Adrenal gland (tissue), 12 donors: Measurements from ENCODE around the gene YTHDF1. TPM values are rescaled to one million over a fixed set of nuclear protein-coding genes. Genes with fewer than 3 reads are reported as not detected.

Source experiments
- DNase-seq, 7 donors: peaks; one replicate each; pipeline ENCODE4 v3.0.0-alpha.2; 2019 to 2020
- H3K27ac ChIP-seq, 5 donors: fragments of 200-600 bp; sonication (generic) in 4 of 5; 1 replicate in 3 of 5; 2 replicates in 2 of 5; pipeline versions ENCODE4 v1.5.1 to v1.8.0; 2016 to 2020; ENCODE audit warnings: mild to moderate bottlenecking in 1 of 5
- H3K27me3 ChIP-seq: fragments of 200-600 bp; 2 replicates; pipeline ENCODE4 v1.8.0; 2021
- H3K36me3 ChIP-seq, 2 donors: fragments of 200-600 bp; replicated peaks in 1 of 2; 1 replicate in 1 of 2; 2 replicates in 1 of 2; pipeline versions ENCODE4 v1.5.1 to v1.8.0; 2018 to 2022
- H3K4me1 ChIP-seq, 2 donors: fragments of 200-600 bp; replicated peaks in 1 of 2; 1 replicate in 1 of 2; 2 replicates in 1 of 2; pipeline versions ENCODE4 v1.5.1 to v1.8.0; 2018 to 2021
- H3K4me3 ChIP-seq, 4 donors: fragments of 200-600 bp; sonication (generic) in 3 of 4; one replicate each; pipeline ENCODE4 v1.5.1; 2016 to 2018
- H3K9me3 ChIP-seq, 3 donors: fragments of 200-600 bp; sonication (generic) in 1 of 3; replicated peaks in 1 of 3; 1 replicate in 2 of 3; 2 replicates in 1 of 3; pipeline versions ENCODE4 v1.5.1 to v1.8.0; 2016 to 2021
- POLR2A ChIP-seq, 2 donors: fragments of 450-650 bp; IDR thresholded peaks; one replicate each; pipeline ENCODE4 v1.6.1; 2017; ENCODE audit warnings: antibody characterized with exemption in 2 of 2, mild to moderate bottlenecking in 2 of 2, moderate library complexity in 1 of 2
- WGBS, 4 donors: extraction: QIAGEN DNeasy Blood & Tissue Kit in 2 of 4; methylation state at CpG; one replicate each; pipeline versions ENCODE4 v1.1.5 to v1.1.7; 2013 to 2017; 5-methylcytosine and 5-hydroxymethylcytosine counted together
- intact Hi-C, 2 donors: fragments of 100-400 bp; cut with DNase I; formaldehyde crosslinking; loops; one replicate each; pipeline versions ENCODE4 v1.14.1 to v1.15.0; 2022 to 2023
- polyA plus RNA-seq, 3 donors: library from polyadenylated mRNA; stranded (reverse); fragments of 200-250 nt in 2 of 3; fragments of 350-450 nt in 1 of 3; fragmentation: Illumina TruSeq in 1 of 3; extraction: RNeasy Lipid Tissue Mini Kit (QIAGEN cat#74804) in 1 of 3; gene quantifications; one replicate each; pipeline ENCODE4 v1.2.3, GENCODE V29; 2013 to 2014
- total RNA-seq, 9 donors: library from RNA; depleted of rRNA in 4 of 9; stranded (reverse); fragments of >200 nt in 4 of 9; fragments of 120-200 nt in 1 of 9; fragmentation: NEBNext Ultra II Directional in 1 of 9; extraction: Animal tissue kit (Norgen Biotek cat#: 25700) in 1 of 9; gene quantifications; one replicate each; pipeline versions ENCODE4 v1.1.0 to v1.2.4, GENCODE V29; 2013 to 2023
- TF ChIP-seq, protein P1 (sequence below), 6 experiments: fragments of 450-650 bp in 4 of 6; fragments of 200-600 bp in 2 of 6; sonication (generic) in 1 of 6; IDR thresholded peaks; 1 replicate in 5 of 6; 2 replicates in 1 of 6; pipeline versions ENCODE4 v1.5.1 to v1.8.0; 2016 to 2021; ENCODE audit warnings: antibody characterized with exemption in 6 of 6, mild to moderate bottlenecking in 2 of 6, moderate library complexity in 1 of 6
- donor health status: healthy with polysubstance abuse.
- donor health status: Bipolar disorder and iron deficiency.
- donor health status: DM: yes; HTN: yes; CAD: no.
- donor health status: DM: no; HTN: no; CAD: no.
- donor health status: DM: no; HTN: no; CAD: no.
- donor health status: DM: yes; HTN: yes; CAD: no.

The YTHDF1 gene
- total and polyA plus RNA-seq, 12 donors, result 18.1 to 41.9 (median 32.5) TPM

DNA sequence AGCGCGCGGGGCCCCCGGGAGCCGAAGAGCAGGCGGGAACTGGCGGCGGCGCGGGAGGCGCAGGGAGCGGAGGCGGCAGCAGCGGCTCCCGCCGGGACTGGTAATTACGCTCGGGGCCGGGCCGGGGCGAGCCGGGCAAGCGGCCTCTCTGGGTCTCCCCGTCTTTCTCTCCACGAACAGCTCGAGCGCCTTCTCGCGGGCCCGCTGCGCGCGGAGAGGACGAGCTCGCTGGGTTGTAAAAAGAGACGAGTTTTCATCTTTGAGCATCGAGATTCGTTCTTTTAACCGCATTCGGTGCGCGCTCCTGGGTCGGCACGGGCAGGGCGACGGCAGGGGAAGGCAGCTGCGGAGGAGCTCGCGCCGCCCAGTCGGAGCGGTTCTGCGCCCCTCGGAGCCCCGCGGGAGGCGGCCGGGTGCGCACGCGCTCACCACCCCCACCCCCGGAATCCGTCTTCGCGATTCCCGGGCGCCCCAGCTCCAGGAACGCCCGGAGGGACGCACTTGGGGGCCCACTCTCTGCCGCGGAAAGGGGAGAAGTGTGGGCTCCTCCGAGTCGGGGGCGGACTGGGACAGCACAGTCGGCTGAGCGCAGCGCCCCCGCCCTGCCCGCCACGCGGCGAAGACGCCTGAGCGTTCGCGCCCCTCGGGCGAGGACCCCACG lies 38.0 kb downstream of the YTHDF1 start:
- Histone ChIP-seq H3K9me3 (no peaks in the 10 kb centered on the region), H3K27ac (no peak overlapping the region), H3K27me3 (peaks cover 90% of the 10 kb centered on the region), H3K4me3 (no peak overlapping the region), H3K4me1 (peaks cover 0 to 20% of the 10 kb centered on the region in 2 donors), H3K36me3 (no peaks in the 10 kb centered on the region)
- WGBS, 4 donors, result 0 to 2% (median 1%) methylated on average over 21 to 90 of the region's 90 CpGs
- TF ChIP-seq, protein P1, sequence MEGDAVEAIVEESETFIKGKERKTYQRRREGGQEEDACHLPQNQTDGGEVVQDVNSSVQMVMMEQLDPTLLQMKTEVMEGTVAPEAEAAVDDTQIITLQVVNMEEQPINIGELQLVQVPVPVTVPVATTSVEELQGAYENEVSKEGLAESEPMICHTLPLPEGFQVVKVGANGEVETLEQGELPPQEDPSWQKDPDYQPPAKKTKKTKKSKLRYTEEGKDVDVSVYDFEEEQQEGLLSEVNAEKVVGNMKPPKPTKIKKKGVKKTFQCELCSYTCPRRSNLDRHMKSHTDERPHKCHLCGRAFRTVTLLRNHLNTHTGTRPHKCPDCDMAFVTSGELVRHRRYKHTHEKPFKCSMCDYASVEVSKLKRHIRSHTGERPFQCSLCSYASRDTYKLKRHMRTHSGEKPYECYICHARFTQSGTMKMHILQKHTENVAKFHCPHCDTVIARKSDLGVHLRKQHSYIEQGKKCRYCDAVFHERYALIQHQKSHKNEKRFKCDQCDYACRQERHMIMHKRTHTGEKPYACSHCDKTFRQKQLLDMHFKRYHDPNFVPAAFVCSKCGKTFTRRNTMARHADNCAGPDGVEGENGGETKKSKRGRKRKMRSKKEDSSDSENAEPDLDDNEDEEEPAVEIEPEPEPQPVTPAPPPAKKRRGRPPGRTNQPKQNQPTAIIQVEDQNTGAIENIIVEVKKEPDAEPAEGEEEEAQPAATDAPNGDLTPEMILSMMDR (IDR thresholded peaks at IDR 0.05), result no peak
- no peak for TF ChIP-seq POLR2A (IDR thresholded peaks at IDR 0.05)
- no peak for DNase-seq
- intact Hi-C loops, result loop anchor here (5.0 to 10.0 kb wide), 2 partner anchors 121 to 123 kb away; no protein-coding TSS in a partner anchor

DNA sequence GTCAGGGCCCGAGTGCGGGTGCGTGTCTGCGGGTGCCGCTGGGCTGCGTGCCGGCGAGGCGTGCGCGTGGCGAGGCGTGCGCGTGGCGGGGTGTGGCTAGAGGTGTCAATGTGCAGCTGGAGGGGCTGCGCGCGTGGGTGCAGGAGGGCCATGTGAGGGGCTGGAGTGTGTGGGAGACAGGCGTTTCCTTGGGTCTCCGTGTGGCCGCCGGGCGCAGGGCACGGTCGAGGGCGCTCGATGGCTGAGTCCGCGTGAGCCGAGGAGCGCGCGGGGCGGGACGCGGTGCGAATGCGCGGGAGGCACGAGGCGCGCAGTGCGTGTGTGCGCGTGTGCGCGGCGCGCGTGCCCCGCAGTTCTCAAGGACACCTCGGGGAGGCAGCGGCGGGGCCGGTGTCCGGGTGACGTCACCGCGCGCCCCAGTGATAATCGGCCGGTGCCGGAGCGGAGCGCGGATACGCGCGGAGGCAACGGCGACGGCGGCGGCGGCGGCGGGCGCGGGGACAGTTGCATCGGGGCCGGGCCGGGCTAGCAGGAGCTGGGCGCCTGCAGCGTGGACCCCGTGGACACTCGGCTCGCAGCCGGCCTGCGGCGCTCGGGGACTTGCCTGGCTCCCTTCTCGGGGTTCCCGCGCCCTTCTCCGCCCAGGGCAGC lies 38.7 kb downstream of the YTHDF1 start:
- no peaks in the 10 kb centered on the region for H3K36me3 ChIP-seq
- H3K4me3 ChIP-seq, result no peak overlapping the region
- intact Hi-C loops, result loop anchor here (5.0 to 10.0 kb wide), 2 partner anchors 120 to 122 kb away; no protein-coding TSS in a partner anchor
- H3K27me3 ChIP-seq, result peaks cover 94% of the 10 kb centered on the region
- TF ChIP-seq POLR2A (IDR thresholded peaks at IDR 0.05), result no peak
- TF ChIP-seq, protein P1 (IDR thresholded peaks at IDR 0.05), result no peak
- no peaks in the 10 kb centered on the region for H3K9me3 ChIP-seq
- peaks cover 0 to 20% of the 10 kb centered on the region in 2 donors for H3K4me1 ChIP-seq
- WGBS, 4 donors, result 1 to 9% (median 3%) methylated on average over 16 to 96 of the region's 96 CpGs
- H3K27ac ChIP-seq, result no peak overlapping the region
- DNase-seq, result no peak

DNA sequence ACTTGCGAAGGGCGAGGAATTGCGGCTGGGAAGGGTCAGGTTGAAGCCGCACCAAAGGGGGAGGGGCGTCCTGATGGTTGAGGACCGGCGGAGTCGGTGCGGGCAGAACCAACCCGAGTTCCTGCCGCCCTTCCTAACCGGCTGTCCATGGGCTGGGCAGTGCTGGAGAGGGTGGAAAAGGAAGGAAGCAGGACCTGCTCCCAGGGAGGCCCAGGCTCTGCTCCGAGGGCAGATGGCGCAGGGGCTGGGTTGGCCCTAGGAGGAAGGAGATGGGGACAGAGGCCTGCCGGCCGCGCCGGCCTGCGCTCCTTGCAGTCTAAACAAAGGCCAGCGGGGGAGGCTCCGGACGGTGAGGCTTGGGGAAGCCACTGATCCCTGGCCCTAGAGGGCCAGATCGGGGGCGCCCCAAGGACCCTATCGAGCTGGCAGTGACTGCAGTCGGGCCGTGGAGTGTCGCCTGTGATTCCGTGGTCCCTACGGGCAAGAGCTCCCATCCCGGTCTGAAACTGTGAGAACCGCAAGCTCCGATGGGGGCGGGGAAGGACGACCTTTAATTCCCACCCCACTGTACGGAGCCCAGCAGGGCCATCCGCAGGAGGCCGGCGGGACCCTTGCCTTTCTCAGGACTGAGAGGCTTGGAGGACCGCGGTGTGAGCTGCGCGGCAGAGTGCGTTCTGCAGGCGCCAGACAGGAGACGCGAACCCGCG lies 39.4 kb downstream of the YTHDF1 start:
- Histone ChIP-seq H3K4me1 (peaks cover 0 to 20% of the 10 kb centered on the region in 2 donors), H3K27me3 (peaks cover 92% of the 10 kb centered on the region), H3K9me3 (no peaks in the 10 kb centered on the region), H3K36me3 (no peaks in the 10 kb centered on the region), H3K27ac (no peak overlapping the region), H3K4me3 (no peak overlapping the region)
- no peak for DNase-seq
- whole genome bisulfite sequencing, 4 donors, result 4 to 6% (median 5%) methylated on average over 23 to 49 of the region's 49 CpGs
- intact Hi-C loops, result loop anchor here (5.0 to 10.0 kb wide), 2 partner anchors 119 to 122 kb away; no protein-coding TSS in a partner anchor
- TF ChIP-seq POLR2A (IDR thresholded peaks at IDR 0.05), result no peak
- TF ChIP-seq, protein P1 (IDR thresholded peaks at IDR 0.05), result no peak

DNA sequence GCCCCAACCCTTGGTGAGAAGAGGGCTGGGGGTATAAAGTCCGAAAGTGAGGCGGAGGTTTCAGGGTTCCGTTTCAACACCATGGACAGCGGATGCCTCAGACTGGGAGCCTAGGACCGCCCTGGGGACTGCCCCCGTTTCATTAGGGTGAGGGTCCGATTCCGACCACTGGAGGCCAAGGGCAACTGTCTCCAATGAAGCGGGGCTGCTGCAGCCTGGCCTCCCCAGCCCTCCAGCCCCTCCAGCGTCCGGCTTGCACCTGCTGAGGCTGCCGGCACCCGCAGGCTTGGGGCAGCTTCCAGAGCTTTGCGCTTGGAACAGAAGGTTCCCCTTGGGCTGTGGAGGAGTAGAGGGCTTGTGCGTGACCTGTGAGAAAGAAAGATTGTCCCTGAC lies 39.9 kb downstream of the YTHDF1 start:
- Histone ChIP-seq H3K9me3 (no peaks in the 10 kb centered on the region), H3K36me3 (no peaks in the 10 kb centered on the region), H3K27me3 (peaks cover 87% of the 10 kb centered on the region), H3K27ac (no peak overlapping the region), H3K4me3 (no peak overlapping the region), H3K4me1 (peaks cover 0 to 20% of the 10 kb centered on the region in 2 donors)
- DNase-seq, result no peak
- TF ChIP-seq POLR2A (IDR thresholded peaks at IDR 0.05), result no peak
- TF ChIP-seq, protein P1 (IDR thresholded peaks at IDR 0.05), result no peak
- intact Hi-C loops, result loop anchor here (5.0 to 10.0 kb wide), 2 partner anchors 119 to 121 kb away; no protein-coding TSS in a partner anchor
- WGBS, 4 donors, result 3 to 5% (median 4%) methylated on average over 10 to 15 of the region's 15 CpGs; no CpG with 5 or more reads in 1 of the 4 donors
